Right lobe of liver (tissue), 6 donors: ENCODE measurements around the gene BMS1. TPM values are rescaled to one million over a fixed set of nuclear protein-coding genes. Genes with fewer than 3 reads are reported as not detected.

ENCODE experiments used
- ATAC-seq, 4 donors: fragments of 200-7000 bp; cut with Tn5 transposase; one replicate each; pipeline ENCODE4 v1.9.1; 2020; ENCODE audit warnings: mild to moderate bottlenecking in 4 of 4, moderate library complexity in 4 of 4
- DNase-seq, 3 donors: peaks; one replicate each; pipeline ENCODE4 v3.0.0-alpha.2; 2020
- H3K27ac ChIP-seq, 3 donors: fragments of 200-600 bp; one replicate each; pipeline ENCODE4 v1.8.0; 2022
- H3K27me3 ChIP-seq, 2 donors: fragments of 200-600 bp; one replicate each; pipeline ENCODE4 v1.8.0; 2022
- H3K36me3 ChIP-seq, 4 donors: fragments of 200-600 bp; sonication (generic) in 1 of 4; one replicate each; pipeline versions ENCODE4 v1.5.1 to v1.8.0; 2017 to 2022; ENCODE audit warnings: control low read depth in 1 of 4
- H3K4me1 ChIP-seq, 4 donors: fragments of 200-600 bp; sonication (generic) in 1 of 4; one replicate each; pipeline versions ENCODE4 v1.5.1 to v1.8.0; 2017 to 2022; ENCODE audit warnings: control low read depth in 1 of 4
- H3K4me3 ChIP-seq, 3 donors: fragments of 200-600 bp; one replicate each; pipeline ENCODE4 v1.8.0; 2022
- H3K9me3 ChIP-seq, 4 donors: fragments of 200-600 bp; sonication (generic) in 1 of 4; one replicate each; pipeline versions ENCODE4 v1.5.1 to v1.8.0; 2017 to 2022; ENCODE audit warnings: control low read depth in 1 of 4
- POLR2A ChIP-seq: fragments of 450-650 bp; IDR thresholded peaks from one replicate; pipeline ENCODE4 v1.6.1; 2017; ENCODE audit warnings: antibody characterized with exemption, mild to moderate bottlenecking
- WGBS: methylation state at CpG from one replicate; pipeline ENCODE4 v1.1.6; 2018; ENCODE audit warnings: low coverage, low lambda C conversion rate; ENCODE audit not compliant: insufficient coverage; ENCODE audit errors: missing lambda C conversion rate; 5-methylcytosine and 5-hydroxymethylcytosine counted together
- intact Hi-C, 2 donors: fragments of 100-400 bp; cut with DNase I; formaldehyde crosslinking; loops; one replicate each; pipeline versions ENCODE4 v1.11.2 to v1.14.1; 2022
- small RNA-seq, 2 experiments: library from RNA; depleted of rRNA; stranded (forward); fragments of <200 nt; gene quantifications; one replicate each; pipeline ENCODE3, GENCODE V24; 2016
- total RNA-seq, 6 experiments: library from RNA; depleted of rRNA in 2 of 6; stranded (reverse); fragments of >200 nt in 2 of 6; fragmentation: NEBNext Ultra II Directional in 3 of 6; extraction: Animal tissue kit (Norgen Biotek cat#: 25700) in 3 of 6; gene quantifications; one replicate each; pipeline versions ENCODE4 v1.1.0 to v1.2.4, GENCODE V29; 2016 to 2023
- TF ChIP-seq, protein P1 (sequence below), 4 donors: fragments of 200-600 bp in 3 of 4; fragments of 450-650 bp in 1 of 4; IDR thresholded peaks; one replicate each; pipeline versions ENCODE4 v1.5.1 to v1.8.0; 2016 to 2022; ENCODE audit warnings: antibody characterized with exemption in 4 of 4, mild to moderate bottlenecking in 2 of 4
- donor health status: DM: no; HTN: yes; CAD: no.
- donor health status: DM: no; HTN: no; CAD: no.
- donor health status: DM: no; HTN: no; CAD: no.
- donor health status: DM: no; HTN: yes; CAD: no.
- donor health status: DM: no; HTN: yes; CAD: no.

The BMS1 gene
- total RNA-seq, 6 experiments from 2014 or later = 4.1 to 8.3 (median 5.8) TPM

DNA sequence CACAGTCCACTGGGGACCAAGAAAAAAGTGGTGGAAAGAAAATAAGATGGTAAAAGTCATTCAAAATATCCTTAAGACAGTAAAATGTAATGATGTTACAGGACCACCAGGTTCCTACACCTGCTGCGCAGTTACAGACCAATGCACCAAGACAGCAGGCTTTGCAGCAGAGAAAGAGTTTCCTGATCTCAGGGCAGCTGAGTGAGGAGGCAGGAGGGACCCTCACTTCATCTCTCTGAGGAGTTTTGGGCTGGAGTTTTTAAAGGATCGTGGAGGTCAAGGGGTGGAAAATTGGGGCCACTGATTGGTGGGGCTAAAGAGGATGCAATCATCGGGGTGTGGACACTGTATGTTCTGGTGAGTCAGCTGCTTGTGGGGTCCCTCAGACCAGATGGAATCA lies 100.0 kb downstream of the BMS1 start:
- Histone ChIP-seq H3K9me3 (no peaks in the 10 kb centered on the region), H3K27ac (no peak overlapping the region), H3K27me3 (no peaks in the 10 kb centered on the region), H3K36me3 (no peaks in the 10 kb centered on the region), H3K4me1 (no peaks in the 10 kb centered on the region), H3K4me3 (no peak overlapping the region)
- TF ChIP-seq, protein P1, sequence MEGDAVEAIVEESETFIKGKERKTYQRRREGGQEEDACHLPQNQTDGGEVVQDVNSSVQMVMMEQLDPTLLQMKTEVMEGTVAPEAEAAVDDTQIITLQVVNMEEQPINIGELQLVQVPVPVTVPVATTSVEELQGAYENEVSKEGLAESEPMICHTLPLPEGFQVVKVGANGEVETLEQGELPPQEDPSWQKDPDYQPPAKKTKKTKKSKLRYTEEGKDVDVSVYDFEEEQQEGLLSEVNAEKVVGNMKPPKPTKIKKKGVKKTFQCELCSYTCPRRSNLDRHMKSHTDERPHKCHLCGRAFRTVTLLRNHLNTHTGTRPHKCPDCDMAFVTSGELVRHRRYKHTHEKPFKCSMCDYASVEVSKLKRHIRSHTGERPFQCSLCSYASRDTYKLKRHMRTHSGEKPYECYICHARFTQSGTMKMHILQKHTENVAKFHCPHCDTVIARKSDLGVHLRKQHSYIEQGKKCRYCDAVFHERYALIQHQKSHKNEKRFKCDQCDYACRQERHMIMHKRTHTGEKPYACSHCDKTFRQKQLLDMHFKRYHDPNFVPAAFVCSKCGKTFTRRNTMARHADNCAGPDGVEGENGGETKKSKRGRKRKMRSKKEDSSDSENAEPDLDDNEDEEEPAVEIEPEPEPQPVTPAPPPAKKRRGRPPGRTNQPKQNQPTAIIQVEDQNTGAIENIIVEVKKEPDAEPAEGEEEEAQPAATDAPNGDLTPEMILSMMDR (IDR thresholded peaks at IDR 0.05) = no peak
- no peak for TF ChIP-seq POLR2A
- intact Hi-C loops = no loop called here
- WGBS = 69% methylated on average over 3 of the region's 3 CpGs
- ATAC-seq = no peak
- no peak for DNase-seq

Small RNAs within 50 kb of the gene (small RNA-seq; reads per million reads assigned to genes)
- gene RNU6-885P = 0 reads per million in 2 experiments

Other genes with a start within 250 kb of the BMS1 start
- gene ZNF33B, start 144.2 kb upstream of the BMS1 start, total RNA-seq = 10 to 100 TPM in 3 of 6 experiments, 1 to 10 TPM in 3; 6.1 to 22.1 (median 13.2) TPM